ENCODE results near the gene STRN4. TPM values are rescaled to one million over a fixed set of nuclear protein-coding genes. Genes with fewer than 3 reads are reported as not detected.
A peak's percentile ranks its signal among the peaks of the same experiment; 100 is the strongest.

STRN4 gene
- polyA plus RNA-seq, 3 donors: 37.5 to 239 (median 48.0) TPM

GRCh38 chr19:46731584-46731983, 14.7 kb downstream of the STRN4 start:
- H3K9me3 Mint-ChIP-seq: peaks cover 0 to 2% (median 0%) of the 10 kb centered on the region in 7 donors
- DNase-seq: peak; percentile 72 to 90 (median 80)
- H3K4me3 ChIP-seq (replicated peaks in 1 of 3; ENCODE audit: low read depth in 2 of 3, low read length in 3 of 3): peak overlapping the region; percentile 18 to 73 (median 39)
- H3K27ac Mint-ChIP-seq: peak overlapping the region; percentile 92 to 100 (median 98)
- H2AFZ ChIP-seq (ENCODE audit: insufficient read depth, low read depth, low read length, poor library complexity, severe bottlenecking): no peak overlapping the region
- peak overlapping the region; percentile 89 to 91 for H3K27ac ChIP-seq (ENCODE audit: low read depth in 1 of 2, low read length in 2 of 2)
- H3K79me2 ChIP-seq (ENCODE audit: insufficient read depth, low read length): peaks cover 40% of the 10 kb centered on the region
- no peak for TF ChIP-seq CTCF (IDR thresholded peaks at IDR 0.05)
- H3K9ac ChIP-seq (ENCODE audit: insufficient read depth, low read length, poor library complexity, severe bottlenecking): peak overlapping the region; percentile 57
- peaks cover 0 to 2% (median 0%) of the 10 kb centered on the region in 3 donors for H3K27me3 Mint-ChIP-seq (ENCODE audit: low read depth in 3 of 3)
- peaks cover 59 to 69% of the 10 kb centered on the region in 2 donors for H3K36me3 Mint-ChIP-seq
- H3K4me1 ChIP-seq (ENCODE audit: control insufficient read depth in 1 of 2, insufficient read depth in 2 of 2, low read length in 2 of 2): peaks cover 70 to 81% of the 10 kb centered on the region in 2 donors
- peaks cover 60% of the 10 kb centered on the region for H4K20me1 ChIP-seq (ENCODE audit: insufficient read depth, low read length)
- H3K4me3 Mint-ChIP-seq: peak overlapping the region; percentile 78 to 94
- WGBS (ENCODE audit: insufficient coverage): 11% methylated on average over 14 of the region's 14 CpGs
- peak overlapping the region; percentile 82 for H3K4me2 ChIP-seq (replicated peaks; ENCODE audit: extremely low read depth, low read length, poor library complexity, severe bottlenecking)
- intact Hi-C loops (cut with micrococcal nuclease): loop anchor here (2.0 to 5.0 kb wide), 3 partner anchors 15 to 114 kb away; partner anchors contain the start of gene PRKD2 (in 1 of the 2)
- no peaks in the 10 kb centered on the region for H3K27me3 ChIP-seq (ENCODE audit: control insufficient read depth in 2 of 2, insufficient read depth in 2 of 2, low read length in 2 of 2)
- peaks cover 44 to 52% of the 10 kb centered on the region in 2 donors for H3K36me3 ChIP-seq (replicated peaks in 1 of 2; ENCODE audit: control insufficient read depth in 1 of 2, insufficient read depth in 2 of 2, low read length in 2 of 2)
- H3K9me3 ChIP-seq (replicated peaks in 1 of 2; ENCODE audit: control insufficient read depth in 1 of 2, insufficient read depth in 1 of 2, low read length in 2 of 2): no peaks in the 10 kb centered on the region
- H3K4me1 Mint-ChIP-seq: peaks cover 75% of the 10 kb centered on the region

- H3K36me3 Mint-ChIP-seq: peaks cover 63 to 72% of the 10 kb centered on the region in 2 donors
- no peaks in the 10 kb centered on the region for H3K9me3 ChIP-seq (replicated peaks in 1 of 2; ENCODE audit: control insufficient read depth in 1 of 2, insufficient read depth in 1 of 2, low read length in 2 of 2)
- H3K9me3 Mint-ChIP-seq: peaks cover 0 to 2% (median 0%) of the 10 kb centered on the region in 7 donors
- peak overlapping the region; percentile 82 for H3K4me2 ChIP-seq (replicated peaks; ENCODE audit: extremely low read depth, low read length, poor library complexity, severe bottlenecking)
- peaks cover 66% of the 10 kb centered on the region for H4K20me1 ChIP-seq (ENCODE audit: insufficient read depth, low read length)
- H3K9ac ChIP-seq (ENCODE audit: insufficient read depth, low read length, poor library complexity, severe bottlenecking): peak overlapping the region; percentile 57
- no peaks in the 10 kb centered on the region for H3K27me3 ChIP-seq (ENCODE audit: control insufficient read depth in 2 of 2, insufficient read depth in 2 of 2, low read length in 2 of 2)
- TF ChIP-seq CTCF (IDR thresholded peaks at IDR 0.05): no peak
- peaks cover 73% of the 10 kb centered on the region for H3K4me1 Mint-ChIP-seq
- H3K27ac ChIP-seq (ENCODE audit: low read depth in 1 of 2, low read length in 2 of 2): peak overlapping the region; percentile 89 to 91
- H3K27me3 Mint-ChIP-seq (ENCODE audit: low read depth in 3 of 3): peaks cover under 1 to 2% (median 2%) of the 10 kb centered on the region in 3 donors
- peak overlapping the region; percentile 18 to 73 (median 39) for H3K4me3 ChIP-seq (replicated peaks in 1 of 3; ENCODE audit: low read depth in 2 of 3, low read length in 3 of 3)
- peak overlapping the region; percentile 78 to 94 for H3K4me3 Mint-ChIP-seq
- 1% methylated on average over 12 of the region's 14 CpGs for WGBS (ENCODE audit: insufficient coverage)
- intact Hi-C loops (cut with micrococcal nuclease): loop anchor here (2.0 to 5.0 kb wide), 3 partner anchors 14 to 114 kb away; partner anchors contain the start of gene PRKD2 (in 1 of the 2)
- H3K27ac Mint-ChIP-seq: peak overlapping the region; percentile 92 to 100 (median 98)
- H3K36me3 ChIP-seq (replicated peaks in 1 of 2; ENCODE audit: control insufficient read depth in 1 of 2, insufficient read depth in 2 of 2, low read length in 2 of 2): peaks cover 47 to 55% of the 10 kb centered on the region in 2 donors
- peak; percentile 88 to 95 (median 90) for DNase-seq
- H3K4me1 ChIP-seq (ENCODE audit: control insufficient read depth in 1 of 2, insufficient read depth in 2 of 2, low read length in 2 of 2): peaks cover 69 to 78% of the 10 kb centered on the region in 2 donors
- no peak overlapping the region for H2AFZ ChIP-seq (ENCODE audit: insufficient read depth, low read depth, low read length, poor library complexity, severe bottlenecking)
- peaks cover 38% of the 10 kb centered on the region for H3K79me2 ChIP-seq (ENCODE audit: insufficient read depth, low read length)
Observed at GRCh38 chr19:46731007-46731501, 15.2 kb downstream of the STRN4 start.

Data from CD14-positive monocyte (primary cell).